ENCODE results near the gene IL31RA.
A peak's percentile ranks its signal among the peaks of the same experiment; 100 is the strongest.
"Not testable (repeated sequence)": the region's sequence is repeated elsewhere in the genome, so short reads cannot be mapped to it uniquely, and the experiment has no call there.

Gene IL31RA

GRCh38 chr5:55934720-55935119, 83.6 kb downstream of the IL31RA start:
- Histone ChIP-seq H3K4me1 (ENCODE audit: control insufficient read depth, low read depth, low read length) (no peaks in the 10 kb centered on the region), H4K5ac (ENCODE audit: low read length) (no peak overlapping the region), H3K4me3 (ENCODE audit: low read length) (no peak overlapping the region), H3K27ac (ENCODE audit: low read depth, low read length) (no peak overlapping the region), H3K9ac (ENCODE audit: low read length) (no peak overlapping the region), H2BK15ac (replicated peaks; ENCODE audit: low read depth) (no peak overlapping the region), H2BK5ac (ENCODE audit: low read length) (no peak overlapping the region), H3K4ac (ENCODE audit: low read depth, low read length) (no peak overlapping the region), H2BK120ac (ENCODE audit: low read depth, low read length) (no peak overlapping the region), H3K36me3 (ENCODE audit: control insufficient read depth, insufficient read depth, low read length) (no peaks in the 10 kb centered on the region), H3K79me1 (ENCODE audit: low read length) (no peaks in the 10 kb centered on the region), H2AK5ac (ENCODE audit: low read length) (no peak overlapping the region), H3K56ac (ENCODE audit: low read length) (no peak overlapping the region), H3K79me2 (ENCODE audit: control insufficient read depth, insufficient read depth, low read length) (no peaks in the 10 kb centered on the region), H3K18ac (ENCODE audit: low read length) (no peak overlapping the region), H4K8ac (ENCODE audit: low read depth, low read length) (no peak overlapping the region), H3K27me3 (ENCODE audit: insufficient read depth, low read length, poor library complexity) (no peaks in the 10 kb centered on the region), H3K4me2 (ENCODE audit: low read length) (no peak overlapping the region), H3K23ac (ENCODE audit: low read length) (no peak overlapping the region)
- no CpG with 5 or more reads among the region's 2 CpGs for WGBS (ENCODE audit: extremely low coverage, insufficient coverage, low lambda C conversion rate)
- no peak for DNase-seq

GRCh38 chr5:55935371-55935770, 84.2 kb downstream of the IL31RA start:
- H3K79me2 ChIP-seq (ENCODE audit: control insufficient read depth, insufficient read depth, low read length): no peaks in the 10 kb centered on the region
- WGBS (ENCODE audit: extremely low coverage, insufficient coverage, low lambda C conversion rate): 100% methylated on average over 2 of the region's 6 CpGs
- H2BK120ac ChIP-seq (ENCODE audit: low read depth, low read length): no peak overlapping the region
- H3K18ac ChIP-seq (ENCODE audit: low read length): no peak overlapping the region
- H3K4me2 ChIP-seq (ENCODE audit: low read length): no peak overlapping the region
- no peak overlapping the region for H3K4me3 ChIP-seq (ENCODE audit: low read length)
- H3K56ac ChIP-seq (ENCODE audit: low read length): no peak overlapping the region
- H3K27me3 ChIP-seq (ENCODE audit: insufficient read depth, low read length, poor library complexity): no peaks in the 10 kb centered on the region
- H2AK5ac ChIP-seq (ENCODE audit: low read length): no peak overlapping the region
- H3K9ac ChIP-seq (ENCODE audit: low read length): no peak overlapping the region
- H3K4ac ChIP-seq (ENCODE audit: low read depth, low read length): no peak overlapping the region
- no peak overlapping the region for H2BK5ac ChIP-seq (ENCODE audit: low read length)
- no peak overlapping the region for H4K5ac ChIP-seq (ENCODE audit: low read length)
- H3K36me3 ChIP-seq (ENCODE audit: control insufficient read depth, insufficient read depth, low read length): no peaks in the 10 kb centered on the region
- no peak overlapping the region for H2BK15ac ChIP-seq (replicated peaks; ENCODE audit: low read depth)
- no peak overlapping the region for H4K8ac ChIP-seq (ENCODE audit: low read depth, low read length)
- no peaks in the 10 kb centered on the region for H3K4me1 ChIP-seq (ENCODE audit: control insufficient read depth, low read depth, low read length)
- no peak overlapping the region for H3K23ac ChIP-seq (ENCODE audit: low read length)
- no peak for DNase-seq
- no peak overlapping the region for H3K27ac ChIP-seq (ENCODE audit: low read depth, low read length)
- no peaks in the 10 kb centered on the region for H3K79me1 ChIP-seq (ENCODE audit: low read length)

GRCh38 chr5:55936100-55936693, 85.0 kb downstream of the IL31RA start:
- Histone ChIP-seq H3K27ac (ENCODE audit: low read depth, low read length) (no peak overlapping the region), H3K4me2 (ENCODE audit: low read length) (no peak overlapping the region), H3K4ac (ENCODE audit: low read depth, low read length) (no peak overlapping the region), H2AK5ac (ENCODE audit: low read length) (no peak overlapping the region), H3K79me2 (ENCODE audit: control insufficient read depth, insufficient read depth, low read length) (no peaks in the 10 kb centered on the region), H4K8ac (ENCODE audit: low read depth, low read length) (no peak overlapping the region), H2BK5ac (ENCODE audit: low read length) (no peak overlapping the region), H3K79me1 (ENCODE audit: low read length) (no peaks in the 10 kb centered on the region), H3K56ac (ENCODE audit: low read length) (no peak overlapping the region), H4K5ac (ENCODE audit: low read length) (no peak overlapping the region), H3K23ac (ENCODE audit: low read length) (no peak overlapping the region), H3K27me3 (ENCODE audit: insufficient read depth, low read length, poor library complexity) (no peaks in the 10 kb centered on the region), H3K36me3 (ENCODE audit: control insufficient read depth, insufficient read depth, low read length) (no peaks in the 10 kb centered on the region), H3K9ac (ENCODE audit: low read length) (no peak overlapping the region), H3K18ac (ENCODE audit: low read length) (no peak overlapping the region), H3K4me3 (ENCODE audit: low read length) (no peak overlapping the region), H3K4me1 (ENCODE audit: control insufficient read depth, low read depth, low read length) (no peaks in the 10 kb centered on the region), H2BK15ac (replicated peaks; ENCODE audit: low read depth) (no peak overlapping the region), H2BK120ac (ENCODE audit: low read depth, low read length) (no peak overlapping the region)
- DNase-seq: peak; percentile 83
- no CpG with 5 or more reads among the region's 3 CpGs for WGBS (ENCODE audit: extremely low coverage, insufficient coverage, low lambda C conversion rate)

GRCh38 chr5:55937598-55937997, 86.4 kb downstream of the IL31RA start:
- H3K4me2 ChIP-seq (ENCODE audit: low read length); H3K9ac ChIP-seq (ENCODE audit: low read length); H3K79me1 ChIP-seq (ENCODE audit: low read length); H3K56ac ChIP-seq (ENCODE audit: low read length); H3K18ac ChIP-seq (ENCODE audit: low read length); H3K4me1 ChIP-seq (ENCODE audit: control insufficient read depth, low read depth, low read length); H2BK5ac ChIP-seq (ENCODE audit: low read length); DNase-seq; H2AK5ac ChIP-seq (ENCODE audit: low read length); H3K36me3 ChIP-seq (ENCODE audit: control insufficient read depth, insufficient read depth, low read length); H2BK15ac ChIP-seq (replicated peaks; ENCODE audit: low read depth); H4K5ac ChIP-seq (ENCODE audit: low read length); H3K27me3 ChIP-seq (ENCODE audit: insufficient read depth, low read length, poor library complexity); H3K79me2 ChIP-seq (ENCODE audit: control insufficient read depth, insufficient read depth, low read length); H2BK120ac ChIP-seq (ENCODE audit: low read depth, low read length); H3K4me3 ChIP-seq (ENCODE audit: low read length); H3K23ac ChIP-seq (ENCODE audit: low read length); H3K4ac ChIP-seq (ENCODE audit: low read depth, low read length); H4K8ac ChIP-seq (ENCODE audit: low read depth, low read length); H3K27ac ChIP-seq (ENCODE audit: low read depth, low read length): not testable (repeated sequence)

- not testable (repeated sequence) for H3K56ac ChIP-seq (ENCODE audit: low read length); H4K5ac ChIP-seq (ENCODE audit: low read length); H3K27ac ChIP-seq (ENCODE audit: low read depth, low read length); H3K79me2 ChIP-seq (ENCODE audit: control insufficient read depth, insufficient read depth, low read length); H2BK15ac ChIP-seq (replicated peaks; ENCODE audit: low read depth); H4K8ac ChIP-seq (ENCODE audit: low read depth, low read length); H3K79me1 ChIP-seq (ENCODE audit: low read length); H2BK5ac ChIP-seq (ENCODE audit: low read length); H3K23ac ChIP-seq (ENCODE audit: low read length); H3K4ac ChIP-seq (ENCODE audit: low read depth, low read length); H2BK120ac ChIP-seq (ENCODE audit: low read depth, low read length); H3K9ac ChIP-seq (ENCODE audit: low read length); H3K4me3 ChIP-seq (ENCODE audit: low read length); H3K4me1 ChIP-seq (ENCODE audit: control insufficient read depth, low read depth, low read length); H3K4me2 ChIP-seq (ENCODE audit: low read length); H2AK5ac ChIP-seq (ENCODE audit: low read length); H3K18ac ChIP-seq (ENCODE audit: low read length); H3K27me3 ChIP-seq (ENCODE audit: insufficient read depth, low read length, poor library complexity); H3K36me3 ChIP-seq (ENCODE audit: control insufficient read depth, insufficient read depth, low read length); DNase-seq
- WGBS (ENCODE audit: extremely low coverage, insufficient coverage, low lambda C conversion rate): no CpG with 5 or more reads among the region's 4 CpGs
Observed at GRCh38 chr5:55941154-55941553, 90.0 kb downstream of the IL31RA start.

GRCh38 chr5:55959208-55959607, 108.1 kb downstream of the IL31RA start:
- Histone ChIP-seq H3K4me3 (ENCODE audit: low read length) (no peak overlapping the region), H2BK5ac (ENCODE audit: low read length) (no peak overlapping the region), H3K4ac (ENCODE audit: low read depth, low read length) (no peak overlapping the region), H3K36me3 (ENCODE audit: control insufficient read depth, insufficient read depth, low read length) (no peaks in the 10 kb centered on the region), H3K27ac (ENCODE audit: low read depth, low read length) (no peak overlapping the region), H4K8ac (ENCODE audit: low read depth, low read length) (no peak overlapping the region), H2BK15ac (replicated peaks; ENCODE audit: low read depth) (no peak overlapping the region), H3K79me1 (ENCODE audit: low read length) (no peaks in the 10 kb centered on the region), H3K4me2 (ENCODE audit: low read length) (no peak overlapping the region), H2BK120ac (ENCODE audit: low read depth, low read length) (no peak overlapping the region), H3K27me3 (ENCODE audit: insufficient read depth, low read length, poor library complexity) (no peaks in the 10 kb centered on the region), H3K56ac (ENCODE audit: low read length) (no peak overlapping the region), H2AK5ac (ENCODE audit: low read length) (no peak overlapping the region), H3K9ac (ENCODE audit: low read length) (no peak overlapping the region), H4K5ac (ENCODE audit: low read length) (no peak overlapping the region), H3K18ac (ENCODE audit: low read length) (no peak overlapping the region), H3K4me1 (ENCODE audit: control insufficient read depth, low read depth, low read length) (no peaks in the 10 kb centered on the region), H3K79me2 (ENCODE audit: control insufficient read depth, insufficient read depth, low read length) (no peaks in the 10 kb centered on the region), H3K23ac (ENCODE audit: low read length) (no peak overlapping the region)
- no CpG with 5 or more reads among the region's 1 CpG for WGBS (ENCODE audit: extremely low coverage, insufficient coverage, low lambda C conversion rate)
- DNase-seq: no peak

Data from mesendoderm (in vitro differentiated cells).